Measurements from ENCODE around the gene COPS3. TPM values are rescaled to one million over a fixed set of nuclear protein-coding genes. Genes with fewer than 3 reads are reported as not detected.

COPS3 gene
- 10 to 100 TPM; 82.3 to 93.7 (median 86.7) TPM for total RNA-seq (2021; fragmentation: NEBNext Ultra II Directional; extraction: Animal tissue kit (Norgen Biotek cat#: 25700))
- long read RNA-seq, transcript COPS3-201 (12 exons, 1,641 nt), result major isoform, 97 of 142 reads
- long read RNA-seq, partial matches to known transcripts, result 11 of 142 reads
- long read RNA-seq, other reads (novel, unspliced or antisense), result 34 of 142 reads

DNA sequence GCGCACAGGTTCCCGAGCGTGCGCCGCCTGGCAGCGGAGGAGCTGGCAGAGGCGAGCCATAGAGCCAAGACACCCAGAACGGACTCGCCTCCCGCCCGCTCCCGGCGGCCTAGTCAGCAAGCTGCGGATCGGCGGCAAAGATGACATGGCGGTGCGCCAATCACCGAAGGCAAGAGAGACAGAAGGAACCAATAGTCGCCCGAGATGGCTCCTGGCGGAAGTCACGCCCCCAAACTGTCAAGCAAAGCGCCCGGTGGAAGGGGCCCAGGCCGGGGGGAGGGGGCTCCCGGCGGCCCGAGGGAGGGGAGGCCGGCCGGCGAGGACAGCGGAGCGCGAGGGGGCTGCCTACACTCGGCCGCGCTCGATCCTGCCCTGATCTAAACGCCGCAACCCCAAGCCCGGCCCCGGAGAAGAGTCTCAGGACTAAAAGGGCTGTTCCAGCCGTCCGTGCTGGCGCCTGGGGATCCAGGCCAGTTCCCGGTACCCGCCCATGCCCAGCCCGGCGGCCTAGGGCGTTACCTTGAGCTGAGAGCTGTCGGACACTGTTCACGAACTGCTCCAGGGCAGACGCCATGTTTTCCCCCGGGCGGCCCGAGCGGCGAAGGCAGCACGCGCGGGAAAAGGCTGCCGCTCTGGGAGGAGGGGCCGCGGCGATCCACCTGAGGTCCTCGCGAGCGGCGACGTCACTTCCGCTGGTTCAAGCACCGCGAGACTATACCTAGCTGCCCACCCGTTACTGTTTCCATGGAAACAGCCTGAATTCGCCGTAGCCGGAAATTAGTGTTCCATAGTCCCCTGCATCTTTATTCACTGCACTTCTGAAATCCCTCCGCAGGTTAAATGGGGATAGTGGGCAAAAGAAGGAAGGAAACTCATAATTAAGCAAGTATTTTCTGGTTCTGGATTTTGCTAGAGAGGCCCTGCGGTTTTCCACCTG lies at the start of gene COPS3:
Gene COPS3 (minus strand): TSS at position 634 of the 937 bp plus-strand sequence. CDS start 60 bp downstream, at position 574.
- peaks cover 3% of the 10 kb centered on the region; the same call in 1 of the 2 replicates for H3K36me3 Mint-ChIP-seq (ENCODE audit: low read depth)
- H3K27ac Mint-ChIP-seq, result peak within 1 kb of the TSS; percentile 96
- H3K4me1 Mint-ChIP-seq (ENCODE audit: low read depth), result peaks cover 39% of the 10 kb centered on the region
- no peaks in the 10 kb centered on the region for H3K9me3 Mint-ChIP-seq
- TF ChIP-seq, protein P1, sequence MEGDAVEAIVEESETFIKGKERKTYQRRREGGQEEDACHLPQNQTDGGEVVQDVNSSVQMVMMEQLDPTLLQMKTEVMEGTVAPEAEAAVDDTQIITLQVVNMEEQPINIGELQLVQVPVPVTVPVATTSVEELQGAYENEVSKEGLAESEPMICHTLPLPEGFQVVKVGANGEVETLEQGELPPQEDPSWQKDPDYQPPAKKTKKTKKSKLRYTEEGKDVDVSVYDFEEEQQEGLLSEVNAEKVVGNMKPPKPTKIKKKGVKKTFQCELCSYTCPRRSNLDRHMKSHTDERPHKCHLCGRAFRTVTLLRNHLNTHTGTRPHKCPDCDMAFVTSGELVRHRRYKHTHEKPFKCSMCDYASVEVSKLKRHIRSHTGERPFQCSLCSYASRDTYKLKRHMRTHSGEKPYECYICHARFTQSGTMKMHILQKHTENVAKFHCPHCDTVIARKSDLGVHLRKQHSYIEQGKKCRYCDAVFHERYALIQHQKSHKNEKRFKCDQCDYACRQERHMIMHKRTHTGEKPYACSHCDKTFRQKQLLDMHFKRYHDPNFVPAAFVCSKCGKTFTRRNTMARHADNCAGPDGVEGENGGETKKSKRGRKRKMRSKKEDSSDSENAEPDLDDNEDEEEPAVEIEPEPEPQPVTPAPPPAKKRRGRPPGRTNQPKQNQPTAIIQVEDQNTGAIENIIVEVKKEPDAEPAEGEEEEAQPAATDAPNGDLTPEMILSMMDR (IDR thresholded peaks at IDR 0.05), result no peak
- peak within 1 kb of the TSS; percentile 92 for H3K4me3 Mint-ChIP-seq
- H3K27me3 Mint-ChIP-seq (ENCODE audit: insufficient read depth), result peaks cover 2% of the 10 kb centered on the region; the same call in 1 of the 2 replicates
- DNase-seq, result peak; percentile 99

DNA sequence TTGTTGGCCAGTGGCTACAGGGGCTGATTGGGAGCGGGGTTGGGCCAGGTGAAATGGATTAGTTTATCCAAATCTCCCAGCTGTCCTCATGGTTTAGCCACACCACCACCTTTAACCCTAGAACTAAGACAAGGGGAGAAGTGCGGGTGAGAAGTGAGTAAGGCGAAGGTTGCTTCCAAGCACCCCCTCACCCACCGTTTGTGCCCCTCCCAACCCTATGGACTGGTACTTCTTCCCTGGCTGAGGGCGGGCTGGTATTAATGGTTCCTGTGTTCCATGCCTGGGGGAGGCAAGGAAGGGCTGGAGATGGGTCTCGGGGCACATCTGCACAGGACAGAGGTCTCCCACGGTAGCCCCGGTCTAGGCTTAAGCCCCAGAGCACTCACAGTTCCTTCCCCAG lies 47.2 kb upstream of the COPS3 start:
- Mint-ChIP-seq H3K27ac (no peak overlapping the region), H3K4me3 (no peak overlapping the region), H3K4me1 (ENCODE audit: low read depth) (peaks cover 4% of the 10 kb centered on the region; the same call in 1 of the 2 replicates), H3K27me3 (ENCODE audit: insufficient read depth) (peaks cover 14% of the 10 kb centered on the region), H3K36me3 (ENCODE audit: low read depth) (no peaks in the 10 kb centered on the region), H3K9me3 (no peaks in the 10 kb centered on the region)
- TF ChIP-seq, protein P1 (IDR thresholded peaks at IDR 0.05), result no peak
- no peak for DNase-seq

DNA sequence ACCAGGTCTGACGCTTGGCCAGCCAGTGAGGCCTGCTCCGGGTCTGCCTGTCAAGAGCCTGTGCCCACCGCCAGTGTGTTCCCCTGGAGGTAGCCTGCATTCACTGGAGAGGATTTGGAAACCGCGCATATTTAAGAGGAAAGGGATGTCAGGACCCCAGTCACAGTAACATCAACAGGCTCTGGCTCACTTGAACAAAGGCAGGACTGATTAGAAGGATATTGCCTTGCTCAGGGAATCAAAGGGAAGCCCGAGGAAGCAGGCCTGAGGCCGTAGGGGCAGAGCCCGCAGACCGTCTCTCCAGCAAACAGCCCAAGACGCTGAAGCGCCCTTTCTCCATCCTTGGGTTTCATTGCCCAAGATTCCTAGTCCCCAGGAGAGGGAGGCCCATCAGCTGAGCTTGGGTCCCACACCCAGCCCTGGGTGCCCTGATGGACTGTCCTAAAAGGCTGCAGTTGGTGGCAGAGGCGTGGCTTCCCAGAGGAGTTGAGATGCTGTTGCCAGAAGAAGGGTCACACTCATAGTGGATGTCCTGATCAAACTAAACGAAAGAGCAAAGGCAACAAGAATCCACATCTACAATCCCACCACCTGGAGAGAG lies 45.3 kb upstream of the COPS3 start:
- no peak overlapping the region for H3K4me3 Mint-ChIP-seq
- DNase-seq, result no peak
- H3K36me3 Mint-ChIP-seq (ENCODE audit: low read depth), result no peaks in the 10 kb centered on the region
- H3K4me1 Mint-ChIP-seq (ENCODE audit: low read depth), result peaks cover 4% of the 10 kb centered on the region; the same call in 1 of the 2 replicates
- H3K27ac Mint-ChIP-seq, result no peak overlapping the region
- peaks cover 12% of the 10 kb centered on the region for H3K27me3 Mint-ChIP-seq (ENCODE audit: insufficient read depth)
- no peaks in the 10 kb centered on the region for H3K9me3 Mint-ChIP-seq
- TF ChIP-seq, protein P1 (IDR thresholded peaks at IDR 0.05), result no peak

DNA sequence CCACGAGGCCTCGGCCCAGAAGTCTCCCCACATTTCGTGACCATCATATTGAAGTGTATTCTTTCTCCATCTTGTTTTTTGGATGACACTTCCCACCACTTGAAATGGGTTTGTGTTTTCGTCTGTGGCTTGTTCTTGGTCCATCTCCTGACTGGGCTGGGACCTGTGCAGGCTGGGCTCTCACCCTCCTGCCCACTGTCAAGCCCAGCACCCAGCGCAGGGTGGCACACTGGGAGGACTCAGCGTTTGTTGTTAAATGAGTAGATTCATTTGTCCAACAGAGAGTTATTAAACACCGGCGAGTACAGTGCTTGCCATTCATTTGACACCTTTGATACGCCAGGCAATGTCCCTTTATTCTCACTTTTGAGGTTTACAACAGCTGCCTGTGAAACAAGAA lies 44.8 kb upstream of the COPS3 start:
- no peaks in the 10 kb centered on the region for H3K36me3 Mint-ChIP-seq (ENCODE audit: low read depth)
- H3K27ac Mint-ChIP-seq, result no peak overlapping the region
- H3K4me1 Mint-ChIP-seq (ENCODE audit: low read depth), result no peaks in the 10 kb centered on the region
- H3K4me3 Mint-ChIP-seq, result no peak overlapping the region
- H3K27me3 Mint-ChIP-seq (ENCODE audit: insufficient read depth), result peaks cover 12% of the 10 kb centered on the region
- no peak for DNase-seq
- TF ChIP-seq, protein P1 (IDR thresholded peaks at IDR 0.05), result no peak
- no peaks in the 10 kb centered on the region for H3K9me3 Mint-ChIP-seq

DNA sequence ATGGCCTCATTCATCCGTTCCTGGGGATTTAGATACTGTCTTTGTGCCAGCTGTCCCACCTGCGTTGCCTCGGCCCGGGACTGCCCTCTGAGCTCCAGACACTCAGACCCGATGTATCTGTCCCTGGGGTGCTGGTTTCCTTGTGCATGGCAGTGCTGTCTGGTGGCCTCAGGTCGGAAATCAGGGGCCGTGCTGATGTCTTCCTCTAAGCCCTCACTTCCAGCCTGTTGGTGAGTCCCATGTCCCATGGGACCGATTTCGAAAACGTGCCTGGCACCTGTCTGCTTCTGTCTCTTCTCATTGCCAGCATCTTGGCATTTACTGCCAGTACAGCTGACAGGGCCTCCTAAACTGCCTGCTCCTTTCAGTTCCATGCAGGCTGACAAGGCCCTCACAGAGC lies 44.2 kb upstream of the COPS3 start:
- no peaks in the 10 kb centered on the region for H3K4me1 Mint-ChIP-seq (ENCODE audit: low read depth)
- peaks cover 12% of the 10 kb centered on the region for H3K27me3 Mint-ChIP-seq (ENCODE audit: insufficient read depth)
- TF ChIP-seq, protein P1 (IDR thresholded peaks at IDR 0.05), result no peak
- no peak for DNase-seq
- H3K4me3 Mint-ChIP-seq, result no peak overlapping the region
- H3K36me3 Mint-ChIP-seq (ENCODE audit: low read depth), result no peaks in the 10 kb centered on the region
- no peaks in the 10 kb centered on the region for H3K9me3 Mint-ChIP-seq
- H3K27ac Mint-ChIP-seq, result no peak overlapping the region
